Endothelial cell of umbilical vein (primary cell): ENCODE results near the gene PGRMC1. TPM values are rescaled to one million over a fixed set of nuclear protein-coding genes. Genes with fewer than 3 reads are reported as not detected.

ENCODE experiments used
- BruUV-seq: library from RNA; stranded (reverse); fragments of 400-500 nt; replicated peaks from 2 replicates; lab custom pipeline; 2021; lab: Mats Ljungman, UMichigan
- CTCF ChIA-PET: fragments of 300-600, 350-600 bp; sonication (Branson Sonifier 250); formaldehyde crosslinking; loops from one replicate; lab custom pipeline; 2021; ENCODE audit warnings: antibody characterized with exemption, inconsistent platforms; lab: Charles Lee
- POLR2A ChIA-PET: fragments of 300-600, 350-600 bp; sonication (Branson Sonifier 250); formaldehyde crosslinking; loops from one replicate; lab custom pipeline; 2021; ENCODE audit warnings: antibody characterized with exemption, inconsistent platforms; lab: Charles Lee
- DNase-seq: peaks from one replicate; pipeline ENCODE4 v3.0.0-alpha.2; 2011; ENCODE audit warnings: low read depth, low spot score
- FAIRE-seq: peaks from 2 replicates; lab custom pipeline; 2011; peaks lifted over from hg19 to GRCh38; lab: Jason Lieb, UNC
- H2AFZ ChIP-seq: 2 replicates; pipeline ENCODE4 v1.6.0; 2012; ENCODE audit warnings: low read depth, low read length, control low read depth, inconsistent platforms
- H3K27ac ChIP-seq: 2 replicates; pipeline ENCODE4 v1.5.1; 2011; ENCODE audit warnings: low read depth, mild to moderate bottlenecking, control low read depth, low read length, moderate library complexity; ENCODE audit not compliant: insufficient read depth
- H3K27me3 ChIP-seq, 2 experiments: 2 replicates each; pipeline versions ENCODE4 v1.6.0 to v1.6.1; 2011; ENCODE audit warnings: low read length in 2 of 2, mixed read lengths in 1 of 2; ENCODE audit not compliant: control insufficient read depth in 2 of 2, insufficient read depth in 2 of 2
- H3K36me3 ChIP-seq, 2 experiments: 2 replicates in 1 of 2; 3 replicates in 1 of 2; pipeline ENCODE4 v1.5.1; 2011; ENCODE audit warnings: low read length in 2 of 2, mild to moderate bottlenecking in 1 of 2, moderate library complexity in 1 of 2; ENCODE audit not compliant: control insufficient read depth in 2 of 2, insufficient read depth in 2 of 2; ENCODE audit errors: extremely low read depth in 1 of 2
- H3K4me1 ChIP-seq: 3 replicates; pipeline ENCODE4 v1.5.1; 2011; ENCODE audit warnings: mild to moderate bottlenecking, low read length; ENCODE audit not compliant: control insufficient read depth, insufficient read depth; ENCODE audit errors: extremely low read depth
- H3K4me2 ChIP-seq: 2 replicates; pipeline ENCODE4 v1.6.1; 2011; ENCODE audit warnings: low read length, control low read depth, mixed read lengths; ENCODE audit not compliant: insufficient read depth
- H3K4me3 ChIP-seq, 3 experiments: fragments of 200-600 bp in 1 of 3; sonication (generic), shearing (Covaris generic) in 1 of 3; replicated peaks in 1 of 3; 2 replicates each; pipeline ENCODE4 v1.5.1; 2011 to 2016; ENCODE audit warnings: control low read depth in 3 of 3, low read length in 3 of 3, mild to moderate bottlenecking in 2 of 3, inconsistent platforms in 1 of 3, low read depth in 1 of 3, moderate library complexity in 1 of 3; ENCODE audit not compliant: insufficient read depth in 1 of 3
- H3K79me2 ChIP-seq: 2 replicates; pipeline ENCODE4 v1.6.0; 2012; ENCODE audit warnings: low read length, inconsistent platforms; ENCODE audit not compliant: control insufficient read depth, insufficient read depth
- H3K9ac ChIP-seq: replicated peaks from 2 replicates; pipeline ENCODE3; 2011; ENCODE audit warnings: low read length, control low read depth; ENCODE audit not compliant: insufficient read depth; ENCODE audit errors: extremely low read depth
- H3K9me1 ChIP-seq: replicated peaks from 3 replicates; pipeline ENCODE4 v1.6.0; 2011; ENCODE audit warnings: mild to moderate bottlenecking, low read length; ENCODE audit not compliant: control insufficient read depth, insufficient read depth; ENCODE audit errors: extremely low read depth
- H3K9me3 ChIP-seq: replicated peaks from 2 replicates; pipeline ENCODE4 v1.5.1; 2012; ENCODE audit warnings: low read length, inconsistent platforms; ENCODE audit not compliant: control insufficient read depth, insufficient read depth
- H4K20me1 ChIP-seq: replicated peaks from 2 replicates; pipeline ENCODE3; 2011; ENCODE audit warnings: mild to moderate bottlenecking, low read length; ENCODE audit not compliant: control insufficient read depth, insufficient read depth; ENCODE audit errors: extremely low read depth
- CTCF ChIP-seq, 2 donors: IDR thresholded peaks; 1 replicate in 1 of 2; 2 replicates in 1 of 2; pipeline ENCODE4 v1.5.1; 2011; ENCODE audit warnings: low read length in 2 of 2, mild to moderate bottlenecking in 2 of 2, moderate library complexity in 2 of 2, control low read depth in 1 of 2, inconsistent platforms in 1 of 2, low read depth in 1 of 2; ENCODE audit not compliant: insufficient read depth in 1 of 2; ENCODE audit errors: extremely low read depth in 1 of 2
- EZH2 ChIP-seq: IDR thresholded peaks from 2 replicates; pipeline ENCODE4 v1.6.1; 2012; ENCODE audit warnings: borderline replicate concordance, low read depth, mild to moderate bottlenecking, moderate library complexity, low read length, inconsistent platforms; ENCODE audit not compliant: severe bottlenecking
- FOS ChIP-seq: IDR thresholded peaks from 2 replicates; pipeline ENCODE4 v1.6.1; 2011; ENCODE audit warnings: mild to moderate bottlenecking, low read length, moderate library complexity, borderline replicate concordance; ENCODE audit not compliant: insufficient read depth
- GATA2 ChIP-seq: IDR thresholded peaks from 2 replicates; pipeline ENCODE4 v1.7.0; 2011; ENCODE audit warnings: low read depth, mild to moderate bottlenecking, moderate library complexity, mixed read lengths, low read length; ENCODE audit not compliant: insufficient read length, insufficient read depth
- JUN ChIP-seq: IDR thresholded peaks from 2 replicates; pipeline ENCODE4 v1.6.1; 2011; ENCODE audit warnings: borderline replicate concordance, low read depth; ENCODE audit not compliant: insufficient read length, insufficient read depth
- MAX ChIP-seq: IDR thresholded peaks from 2 replicates; pipeline ENCODE4 v1.6.1; 2011; ENCODE audit not compliant: insufficient read depth, insufficient read length
- MYC ChIP-seq: IDR thresholded peaks from one replicate; pipeline ENCODE4 v1.6.1; 2011; ENCODE audit warnings: mild to moderate bottlenecking, low read depth, low read length
- POLR2A ChIP-seq: IDR thresholded peaks from 2 replicates; pipeline ENCODE4 v1.6.1; 2012; ENCODE audit warnings: low read depth, mild to moderate bottlenecking, control low read depth, low read length
- POLR2AphosphoS5 ChIP-seq: IDR thresholded peaks from 2 replicates; pipeline ENCODE4 v1.6.1; 2012; ENCODE audit warnings: low read depth, mild to moderate bottlenecking, control low read depth, low read length, moderate library complexity; ENCODE audit not compliant: insufficient read depth
- dilution Hi-C: fragments of 300-500 bp; cut with MboI; formaldehyde crosslinking; loops from one replicate; pipeline ENCODE4 v1.15.0; 2019; ENCODE audit warnings: low sequenced_read_pairs; ENCODE audit not compliant: extremely low pct_ligation_motif_present
- intact Hi-C: fragments of 100-400 bp; cut with micrococcal nuclease; formaldehyde crosslinking; loops from one replicate; pipeline ENCODE4 v1.10.0; 2022
- polyA plus RNA-seq, 4 experiments: library from polyadenylated mRNA; depleted of rRNA in 3 of 4; stranded (reverse) in 3 of 4; unstranded in 1 of 4; fragments of >200 nt; gene quantifications; 2 replicates each; pipeline versions ENCODE4 v1.2.1 to v1.2.3, GENCODE V29; 2011 to 2012; ENCODE audit warnings: missing spikeins in 1 of 4
- total RNA-seq: library from RNA; stranded (reverse); gene quantifications from 2 replicates; pipeline ENCODE4 v1.2.3, GENCODE V29; 2021

Gene PGRMC1
- total and polyA plus RNA-seq, 2 donors (not counting 3 experiments of a cell fraction or from before 2014, with no cell fraction given), result 37.4 to 61.8 TPM

- no peak for FAIRE-seq
- no TSS peak for BruUV-seq
- TF ChIP-seq FOS (no peak), MYC (no peak), POLR2A (no peak), EZH2 (no peak), POLR2AphosphoS5 (no peak), CTCF (IDR thresholded peaks at IDR 0.05; ENCODE audit: extremely low read depth in 1 of 2, insufficient read depth in 1 of 2, low read depth in 1 of 2, low read length in 2 of 2) (no peak), JUN (no peak), MAX (no peak), GATA2 (no peak)
Observed at GRCh38 chrX:119223783-119224182, 12.3 kb upstream of the PGRMC1 start.

More at GRCh38 chrX:119223783-119224182, 12.3 kb upstream of the PGRMC1 start:
- Histone ChIP-seq H3K4me3 (no peak overlapping the region), H3K9ac (no peak overlapping the region), H3K27ac (no peak overlapping the region), H4K20me1 (no peaks in the 10 kb centered on the region), H3K9me1 (no peaks in the 10 kb centered on the region), H2AFZ (no peak overlapping the region), H3K27me3 (peaks cover 0 to 3% of the 10 kb centered on the region in 2 experiments), H3K4me1 (no peaks in the 10 kb centered on the region), H3K4me2 (no peak overlapping the region), H3K79me2 (no peaks in the 10 kb centered on the region), H3K9me3 (no peaks in the 10 kb centered on the region), H3K36me3 (no peaks in the 10 kb centered on the region)
- ChIA-PET CTCF (interaction anchor here (0.6 kb wide), 1 partner anchor 58 kb away, joined by 3 read pairs; no protein-coding TSS in a partner anchor), POLR2A (no interaction called here)
- no peak for DNase-seq
- dilution Hi-C loops, result no loop called here
- intact Hi-C loops, result no loop called here
